Panc1 (cell line): ENCODE measurements around the gene NANOGP8.

Source experiments
- CTCF ChIP-seq: fragments of 450-650 bp; IDR thresholded peaks from 2 replicates; pipeline ENCODE4 v1.5.1; 2017; ENCODE audit warnings: mild to moderate bottlenecking
- POLR2AphosphoS5 ChIP-seq: IDR thresholded peaks from 2 replicates; pipeline ENCODE4 v1.6.1; 2012; ENCODE audit warnings: mild to moderate bottlenecking, low read depth, low read length, moderate library complexity
- REST ChIP-seq, 2 experiments: IDR thresholded peaks; 2 replicates each; pipeline ENCODE4 v1.6.1; 2011 to 2012; ENCODE audit warnings: low read depth in 2 of 2, control low read depth in 1 of 2, low read length in 1 of 2, mild to moderate bottlenecking in 1 of 2, moderate library complexity in 1 of 2; ENCODE audit not compliant: insufficient read depth in 1 of 2
- SIN3A ChIP-seq: IDR thresholded peaks from 2 replicates; pipeline ENCODE4 v1.6.1; 2012; ENCODE audit warnings: low read depth, mild to moderate bottlenecking, low read length, moderate library complexity, borderline replicate concordance; ENCODE audit not compliant: insufficient read depth
- TCF7L2 ChIP-seq: IDR thresholded peaks from 2 replicates; pipeline ENCODE4 v1.6.1; 2011; ENCODE audit warnings: mild to moderate bottlenecking, low read depth, low read length, inconsistent platforms

- TF ChIP-seq REST (IDR thresholded peaks at IDR 0.05; ENCODE audit: insufficient read depth in 1 of 2, low read depth in 2 of 2, low read length in 1 of 2) (no peak), CTCF (no peak), POLR2AphosphoS5 (no peak), TCF7L2 (no peak), SIN3A (no peak)
Observed at GRCh38 chr15:35087759-35088158, 2.7 kb upstream of the NANOGP8 start.
